GM12875 (cell line): Measurements from ENCODE around the gene USP54.

Experiments used
- H3K4me3 ChIP-seq: one replicate; pipeline ENCODE4 v1.5.1; 2011; ENCODE audit warnings: low read depth, low read length, control low read depth
- TF ChIP-seq, protein P1 (sequence below): IDR thresholded peaks from 2 replicates; pipeline ENCODE4 v1.5.1; 2011; ENCODE audit warnings: low read depth, mild to moderate bottlenecking, control low read depth, inconsistent platforms, low read length, moderate library complexity, borderline replicate concordance; ENCODE audit not compliant: insufficient read depth

Gene USP54

DNA sequence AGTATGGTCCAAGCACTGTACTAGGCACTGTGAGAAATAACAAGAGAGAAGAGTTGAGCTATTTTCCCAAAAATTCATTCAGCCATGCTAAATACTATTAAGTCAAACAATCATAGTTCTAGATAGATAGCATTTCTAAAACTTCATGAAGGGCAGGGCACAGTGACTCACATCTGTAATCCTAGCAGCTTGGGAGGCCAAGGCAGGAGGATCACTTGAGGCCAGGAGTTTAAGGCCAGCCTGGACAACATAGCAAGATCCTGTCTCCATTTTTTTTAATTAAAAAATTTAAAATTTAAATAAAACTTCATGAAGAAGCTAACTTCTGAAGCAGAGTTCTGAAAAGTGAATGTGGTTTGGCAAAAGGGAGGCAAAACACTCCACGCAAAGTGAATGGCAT is 29.9 kb downstream of the USP54 start:
- H3K4me3 ChIP-seq = no peak overlapping the region
- TF ChIP-seq, protein P1, sequence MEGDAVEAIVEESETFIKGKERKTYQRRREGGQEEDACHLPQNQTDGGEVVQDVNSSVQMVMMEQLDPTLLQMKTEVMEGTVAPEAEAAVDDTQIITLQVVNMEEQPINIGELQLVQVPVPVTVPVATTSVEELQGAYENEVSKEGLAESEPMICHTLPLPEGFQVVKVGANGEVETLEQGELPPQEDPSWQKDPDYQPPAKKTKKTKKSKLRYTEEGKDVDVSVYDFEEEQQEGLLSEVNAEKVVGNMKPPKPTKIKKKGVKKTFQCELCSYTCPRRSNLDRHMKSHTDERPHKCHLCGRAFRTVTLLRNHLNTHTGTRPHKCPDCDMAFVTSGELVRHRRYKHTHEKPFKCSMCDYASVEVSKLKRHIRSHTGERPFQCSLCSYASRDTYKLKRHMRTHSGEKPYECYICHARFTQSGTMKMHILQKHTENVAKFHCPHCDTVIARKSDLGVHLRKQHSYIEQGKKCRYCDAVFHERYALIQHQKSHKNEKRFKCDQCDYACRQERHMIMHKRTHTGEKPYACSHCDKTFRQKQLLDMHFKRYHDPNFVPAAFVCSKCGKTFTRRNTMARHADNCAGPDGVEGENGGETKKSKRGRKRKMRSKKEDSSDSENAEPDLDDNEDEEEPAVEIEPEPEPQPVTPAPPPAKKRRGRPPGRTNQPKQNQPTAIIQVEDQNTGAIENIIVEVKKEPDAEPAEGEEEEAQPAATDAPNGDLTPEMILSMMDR = no peak

DNA sequence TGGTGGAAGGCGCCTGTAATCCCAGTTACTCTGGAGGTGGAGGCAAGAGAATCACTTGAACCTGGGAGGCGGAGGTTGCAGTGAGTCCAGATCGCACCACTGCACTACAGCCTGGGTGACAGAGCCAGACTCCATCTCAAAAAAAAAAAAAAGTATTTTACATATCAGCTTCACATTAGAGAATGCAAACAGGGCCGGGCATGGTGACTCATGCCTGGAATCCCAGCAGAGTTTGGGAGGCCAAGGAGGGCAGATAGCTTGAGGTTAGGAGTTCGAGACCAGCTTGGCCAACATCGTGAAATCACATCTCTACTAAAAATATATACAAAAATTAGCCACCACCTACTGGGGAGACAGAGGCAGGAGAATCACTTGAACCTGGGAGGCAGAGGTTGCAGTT is 31.6 kb downstream of the USP54 start:
- TF ChIP-seq, protein P1 = no peak
- H3K4me3 ChIP-seq = no peak overlapping the region

DNA sequence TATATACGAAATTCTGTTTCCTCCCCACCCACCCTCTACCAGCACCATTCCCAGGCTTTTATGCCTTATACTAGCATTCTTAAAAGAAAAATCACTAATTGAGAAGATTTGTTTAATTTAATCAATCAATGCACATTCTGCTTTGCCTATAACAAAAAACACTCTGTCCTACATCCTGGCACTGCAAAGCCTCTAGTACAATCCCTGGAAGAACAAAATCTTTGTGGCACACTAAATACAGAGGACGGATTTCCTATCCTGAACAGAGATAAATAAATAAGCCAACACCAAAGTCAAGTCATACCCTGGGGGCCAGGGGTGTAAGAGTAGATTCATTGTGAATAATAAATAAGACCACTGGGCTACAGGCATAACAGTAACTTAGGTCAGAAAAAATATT is 34.3 kb downstream of the USP54 start:
- H3K4me3 ChIP-seq = no peak overlapping the region

DNA sequence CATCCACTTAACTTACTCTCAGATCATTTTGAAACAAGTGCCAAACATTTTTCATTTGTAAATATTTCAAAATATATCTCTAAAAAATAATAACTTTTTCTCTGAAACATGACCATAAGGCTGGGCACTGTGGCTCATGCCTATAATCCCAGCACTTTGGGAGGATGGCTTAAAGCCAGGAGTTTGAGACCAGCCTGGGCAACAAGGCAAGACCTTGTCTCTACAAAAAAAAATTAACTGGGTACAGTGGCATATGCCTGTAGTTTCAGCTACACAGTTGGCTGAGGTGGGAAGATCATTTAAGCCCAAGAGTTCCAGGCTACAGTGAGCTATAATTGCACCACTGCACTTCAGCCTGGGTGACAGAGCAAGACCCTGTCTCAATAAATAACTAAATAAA is 36.4 kb downstream of the USP54 start:
- TF ChIP-seq, protein P1 = no peak

More for the DNA sequence above, 34.3 kb downstream of the USP54 start:
- TF ChIP-seq, protein P1 = no peak

DNA sequence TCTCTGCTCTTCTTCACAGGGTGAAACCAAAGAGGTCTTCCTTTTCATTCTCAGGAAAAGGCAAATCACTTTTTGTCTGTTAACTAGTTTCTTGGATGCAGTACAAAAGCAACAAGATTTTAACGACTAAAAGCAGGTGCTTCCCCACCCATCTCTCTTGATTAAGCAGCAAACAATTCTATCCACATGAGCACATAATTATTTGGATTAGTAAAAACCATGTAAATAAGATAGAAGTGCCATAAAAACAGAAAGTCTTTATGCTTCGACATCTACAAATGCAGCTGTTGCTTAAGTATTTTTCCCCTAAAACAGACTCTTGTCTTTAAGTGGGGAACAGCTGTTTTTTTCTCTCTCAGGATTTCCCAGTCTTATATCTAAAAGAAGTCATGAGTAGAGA is 37.4 kb downstream of the USP54 start:
- no peak overlapping the region for H3K4me3 ChIP-seq
- TF ChIP-seq, protein P1 = no peak

More for the DNA sequence above, 36.4 kb downstream of the USP54 start:
- no peak overlapping the region for H3K4me3 ChIP-seq

DNA sequence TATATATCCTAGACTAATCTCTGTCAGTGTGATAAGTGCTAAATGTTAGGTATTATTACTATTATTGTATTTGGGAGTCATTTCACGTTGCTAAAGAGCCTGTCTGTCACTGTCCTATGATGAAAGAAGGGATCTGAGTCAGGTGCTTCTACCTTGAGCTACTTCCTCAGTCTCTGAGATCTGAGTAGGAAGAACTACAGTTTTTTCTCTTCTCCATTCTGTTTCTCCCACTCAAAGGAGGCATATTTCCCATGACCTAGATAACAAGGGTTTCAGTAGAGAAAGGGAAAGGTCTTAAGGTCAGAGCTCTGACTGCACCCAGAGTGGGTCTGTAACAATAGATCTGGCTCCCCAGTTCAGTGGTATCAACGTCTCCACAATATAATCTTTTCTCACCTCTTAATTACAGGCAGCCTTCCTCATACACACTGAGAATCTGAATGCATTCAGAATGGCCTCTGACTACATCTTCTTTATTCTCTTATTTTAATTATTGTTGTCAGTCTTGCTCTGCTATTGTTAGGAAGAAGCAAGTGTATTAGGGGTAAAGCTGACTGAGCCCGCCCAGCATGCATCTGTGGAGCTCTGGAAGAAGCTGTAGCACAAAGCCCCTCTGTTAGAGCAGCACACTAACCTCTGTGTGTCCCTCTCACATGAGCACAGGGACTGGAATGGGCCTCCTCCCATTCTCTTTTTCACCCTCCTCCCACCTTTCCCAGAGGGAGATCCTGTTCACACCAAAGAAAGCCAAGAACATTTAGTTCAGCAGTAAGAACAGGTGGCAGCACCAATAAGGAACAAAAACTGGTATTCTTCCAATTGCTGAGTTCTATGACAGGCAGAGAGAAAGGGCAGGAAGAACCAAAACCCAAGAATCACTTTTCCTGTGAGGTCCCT is 38.1 kb downstream of the USP54 start:
- no peak overlapping the region for H3K4me3 ChIP-seq
- TF ChIP-seq, protein P1 = no peak

DNA sequence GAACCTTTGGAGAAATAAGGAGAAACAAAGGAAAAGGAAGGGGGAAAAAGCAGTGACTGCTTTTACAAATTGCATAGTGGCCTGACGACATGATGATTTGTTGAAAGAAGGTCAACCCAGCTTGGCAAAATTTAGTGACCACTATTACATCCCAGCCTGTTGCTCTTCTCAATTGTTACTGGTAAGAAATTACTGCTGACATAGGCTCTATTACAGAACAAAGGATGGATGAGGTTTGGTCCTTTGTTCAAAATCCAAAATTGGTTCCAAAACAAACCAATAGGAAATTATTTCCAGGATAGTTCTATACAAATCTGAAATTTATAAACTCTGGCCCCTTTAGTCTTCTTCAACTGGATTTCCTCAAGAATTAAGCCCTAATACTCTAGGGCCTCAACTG is 39.6 kb downstream of the USP54 start:
- TF ChIP-seq, protein P1 = no peak
- H3K4me3 ChIP-seq = no peak overlapping the region
